ENCODE measurements around the gene GJC2.
"Not testable (repeated sequence)": the region's sequence is repeated elsewhere in the genome, so short reads cannot be mapped to it uniquely, and the experiment has no call there.

GJC2 gene

GRCh38 chr1:228106800-228107054 is 43.0 kb upstream of the GJC2 start:
- peaks cover 12% of the 10 kb centered on the region for H3K36me3 ChIP-seq (ENCODE audit: control insufficient read depth, insufficient read depth, low read length)
- DNase-seq (ENCODE audit: low read depth, low spot score): no peak
- no peaks in the 10 kb centered on the region for H3K9me3 ChIP-seq (ENCODE audit: control insufficient read depth, insufficient read depth, low read length)
- H3K27me3 ChIP-seq (ENCODE audit: control insufficient read depth, insufficient read depth, low read length): no peaks in the 10 kb centered on the region
- no peak overlapping the region for H3K27ac ChIP-seq (ENCODE audit: low read length)
- no peaks in the 10 kb centered on the region for H3K4me1 ChIP-seq (ENCODE audit: control insufficient read depth, insufficient read depth, low read length)
- no peak overlapping the region for H3K4me3 ChIP-seq (ENCODE audit: low read length)
- no CpG with 5 or more reads among the region's 9 CpGs for WGBS (ENCODE audit: insufficient coverage, insufficient read length)

- no peak overlapping the region for H3K4me3 ChIP-seq (ENCODE audit: low read length)
- no peaks in the 10 kb centered on the region for H3K4me1 ChIP-seq (ENCODE audit: control insufficient read depth, insufficient read depth, low read length)
- no peak overlapping the region for H3K27ac ChIP-seq (ENCODE audit: low read length)
- no peak for DNase-seq (ENCODE audit: low read depth, low spot score)
- H3K9me3 ChIP-seq (ENCODE audit: control insufficient read depth, insufficient read depth, low read length): no peaks in the 10 kb centered on the region
- H3K27me3 ChIP-seq (ENCODE audit: control insufficient read depth, insufficient read depth, low read length): no peaks in the 10 kb centered on the region
- no CpG with 5 or more reads among the region's 19 CpGs for whole genome bisulfite sequencing (ENCODE audit: insufficient coverage, insufficient read length)
- peaks cover 12% of the 10 kb centered on the region for H3K36me3 ChIP-seq (ENCODE audit: control insufficient read depth, insufficient read depth, low read length)
These were observed 42.1 kb upstream of the GJC2 start for GRCh38 chr1:228107636-228108035.

GRCh38 chr1:228108055-228108690 is 41.6 kb upstream of the GJC2 start:
- H3K4me3 ChIP-seq (ENCODE audit: low read length): peak overlapping the region; percentile 48; the same call in 1 of the 2 replicates
- peaks cover 12% of the 10 kb centered on the region for H3K36me3 ChIP-seq (ENCODE audit: control insufficient read depth, insufficient read depth, low read length)
- no CpG with 5 or more reads among the region's 11 CpGs for WGBS (ENCODE audit: insufficient coverage, insufficient read length)
- no peaks in the 10 kb centered on the region for H3K27me3 ChIP-seq (ENCODE audit: control insufficient read depth, insufficient read depth, low read length)
- H3K4me1 ChIP-seq (ENCODE audit: control insufficient read depth, insufficient read depth, low read length): no peaks in the 10 kb centered on the region
- H3K9me3 ChIP-seq (ENCODE audit: control insufficient read depth, insufficient read depth, low read length): no peaks in the 10 kb centered on the region
- DNase-seq (ENCODE audit: low read depth, low spot score): no peak
- no peak overlapping the region for H3K27ac ChIP-seq (ENCODE audit: low read length)

GRCh38 chr1:228108742-228109072 is 41.0 kb upstream of the GJC2 start:
- peaks cover 12% of the 10 kb centered on the region for H3K36me3 ChIP-seq (ENCODE audit: control insufficient read depth, insufficient read depth, low read length)
- no peak overlapping the region for H3K27ac ChIP-seq (ENCODE audit: low read length)
- no peak for DNase-seq (ENCODE audit: low read depth, low spot score)
- WGBS (ENCODE audit: insufficient coverage, insufficient read length): no CpG with 5 or more reads among the region's 8 CpGs
- no peaks in the 10 kb centered on the region for H3K9me3 ChIP-seq (ENCODE audit: control insufficient read depth, insufficient read depth, low read length)
- H3K4me3 ChIP-seq (ENCODE audit: low read length): peak overlapping the region; percentile 48
- no peaks in the 10 kb centered on the region for H3K27me3 ChIP-seq (ENCODE audit: control insufficient read depth, insufficient read depth, low read length)
- H3K4me1 ChIP-seq (ENCODE audit: control insufficient read depth, insufficient read depth, low read length): no peaks in the 10 kb centered on the region

GRCh38 chr1:228109073-228109961 is 40.4 kb upstream of the GJC2 start, which contains the start of gene MRPL55:
Gene MRPL55, minus strand, starts transcription at chr1:228109299. Its CDS starts 1,039 bp downstream, at chr1:228108260.
- H3K4me1 ChIP-seq (ENCODE audit: control insufficient read depth, insufficient read depth, low read length): no peaks in the 10 kb centered on the region
- no peaks in the 10 kb centered on the region for H3K27me3 ChIP-seq (ENCODE audit: control insufficient read depth, insufficient read depth, low read length)
- no peaks in the 10 kb centered on the region for H3K9me3 ChIP-seq (ENCODE audit: control insufficient read depth, insufficient read depth, low read length)
- peaks cover 12% of the 10 kb centered on the region for H3K36me3 ChIP-seq (ENCODE audit: control insufficient read depth, insufficient read depth, low read length)
- no peak within 1 kb of the TSS for H3K27ac ChIP-seq (ENCODE audit: low read length)
- peak; percentile 83 for DNase-seq (ENCODE audit: low read depth, low spot score)
- no CpG with 5 or more reads among the region's 66 CpGs for WGBS (ENCODE audit: insufficient coverage, insufficient read length)
- peak within 1 kb of the TSS; percentile 48 for H3K4me3 ChIP-seq (ENCODE audit: low read length)

GRCh38 chr1:228109962-228110488 is 39.7 kb upstream of the GJC2 start:
- Histone ChIP-seq H3K27me3 (ENCODE audit: control insufficient read depth, insufficient read depth, low read length) (no peaks in the 10 kb centered on the region), H3K9me3 (ENCODE audit: control insufficient read depth, insufficient read depth, low read length) (no peaks in the 10 kb centered on the region), H3K4me1 (ENCODE audit: control insufficient read depth, insufficient read depth, low read length) (no peaks in the 10 kb centered on the region), H3K27ac (ENCODE audit: low read length) (no peak overlapping the region), H3K4me3 (ENCODE audit: low read length) (peak overlapping the region; percentile 48; the same call in 1 of the 2 replicates), H3K36me3 (ENCODE audit: control insufficient read depth, insufficient read depth, low read length) (peaks cover 12% of the 10 kb centered on the region)
- DNase-seq (ENCODE audit: low read depth, low spot score): no peak
- WGBS (ENCODE audit: insufficient coverage, insufficient read length): no CpG with 5 or more reads among the region's 15 CpGs

- no peaks in the 10 kb centered on the region for H3K27me3 ChIP-seq (ENCODE audit: control insufficient read depth, insufficient read depth, low read length)
- no peak overlapping the region for H3K4me3 ChIP-seq (ENCODE audit: low read length)
- H3K4me1 ChIP-seq (ENCODE audit: control insufficient read depth, insufficient read depth, low read length): no peaks in the 10 kb centered on the region
- H3K27ac ChIP-seq (ENCODE audit: low read length): no peak overlapping the region
- no peak for DNase-seq (ENCODE audit: low read depth, low spot score)
- no peaks in the 10 kb centered on the region for H3K9me3 ChIP-seq (ENCODE audit: control insufficient read depth, insufficient read depth, low read length)
- peaks cover 12% of the 10 kb centered on the region for H3K36me3 ChIP-seq (ENCODE audit: control insufficient read depth, insufficient read depth, low read length)
- no CpG with 5 or more reads among the region's 7 CpGs for WGBS (ENCODE audit: insufficient coverage, insufficient read length)
These were observed 39.2 kb upstream of the GJC2 start for GRCh38 chr1:228110556-228110955.

GRCh38 chr1:228111315-228111714 is 38.4 kb upstream of the GJC2 start:
- not testable (repeated sequence) for H3K4me3 ChIP-seq (ENCODE audit: low read length); H3K27me3 ChIP-seq (ENCODE audit: control insufficient read depth, insufficient read depth, low read length); H3K27ac ChIP-seq (ENCODE audit: low read length); H3K36me3 ChIP-seq (ENCODE audit: control insufficient read depth, insufficient read depth, low read length); H3K4me1 ChIP-seq (ENCODE audit: control insufficient read depth, insufficient read depth, low read length); H3K9me3 ChIP-seq (ENCODE audit: control insufficient read depth, insufficient read depth, low read length); DNase-seq (ENCODE audit: low read depth, low spot score)
- no CpG with 5 or more reads among the region's 6 CpGs for WGBS (ENCODE audit: insufficient coverage, insufficient read length)

- no CpG with 5 or more reads among the region's 7 CpGs for WGBS (ENCODE audit: insufficient coverage, insufficient read length)
- Histone ChIP-seq H3K4me3 (ENCODE audit: low read length) (no peak overlapping the region), H3K27ac (ENCODE audit: low read length) (no peak overlapping the region), H3K9me3 (ENCODE audit: control insufficient read depth, insufficient read depth, low read length) (no peaks in the 10 kb centered on the region), H3K27me3 (ENCODE audit: control insufficient read depth, insufficient read depth, low read length) (no peaks in the 10 kb centered on the region), H3K36me3 (ENCODE audit: control insufficient read depth, insufficient read depth, low read length) (0 out of 2 replicates have a peak, but pooled peaks cover 5% of the 10 kb centered on the region), H3K4me1 (ENCODE audit: control insufficient read depth, insufficient read depth, low read length) (no peaks in the 10 kb centered on the region)
- no peak for DNase-seq (ENCODE audit: low read depth, low spot score)
These were observed 37.6 kb upstream of the GJC2 start for GRCh38 chr1:228112167-228112566.

GRCh38 chr1:228112617-228113016 is 37.1 kb upstream of the GJC2 start:
- DNase-seq (ENCODE audit: low read depth, low spot score): no peak
- Histone ChIP-seq H3K27ac (ENCODE audit: low read length) (no peak overlapping the region), H3K4me3 (ENCODE audit: low read length) (no peak overlapping the region), H3K9me3 (ENCODE audit: control insufficient read depth, insufficient read depth, low read length) (no peaks in the 10 kb centered on the region), H3K4me1 (ENCODE audit: control insufficient read depth, insufficient read depth, low read length) (no peaks in the 10 kb centered on the region), H3K27me3 (ENCODE audit: control insufficient read depth, insufficient read depth, low read length) (no peaks in the 10 kb centered on the region), H3K36me3 (ENCODE audit: control insufficient read depth, insufficient read depth, low read length) (0 out of 2 replicates have a peak, but pooled peaks cover 2% of the 10 kb centered on the region)
- no CpG with 5 or more reads among the region's 1 CpG for WGBS (ENCODE audit: insufficient coverage, insufficient read length)
